ENCODE results near the gene ZNF445.

DNA sequence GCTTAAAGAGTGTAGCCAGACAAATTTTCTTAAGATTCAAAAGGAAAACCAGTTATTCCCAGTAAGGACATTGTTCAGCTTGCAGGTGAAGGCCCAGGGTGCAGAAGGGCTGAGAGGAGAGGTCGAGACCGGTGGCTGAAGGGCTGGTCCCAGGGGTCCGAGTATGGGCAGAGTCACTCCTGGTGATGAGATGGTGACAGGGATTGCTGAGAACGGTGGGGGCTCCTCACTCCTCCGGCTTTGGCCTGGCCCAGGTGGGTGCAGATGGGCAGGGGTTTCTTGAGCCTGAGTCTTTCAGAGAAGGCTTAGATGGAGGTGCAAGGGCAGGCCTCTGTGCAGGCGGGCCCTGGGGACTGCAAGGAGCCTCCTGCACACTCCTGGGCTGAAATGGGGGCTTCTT, 56.2 kb downstream of the ZNF445 start:
- TF ChIP-seq POLR2A (IDR thresholded peaks at IDR 0.05): no peak
- TF ChIP-seq CTCF (IDR thresholded peaks at IDR 0.05): no peak

Data from uterus (tissue), 2 donors.